VCaP (cell line): ENCODE measurements around the gene WNT3A.
"Not testable (repeated sequence)": the region's sequence is repeated elsewhere in the genome, so short reads cannot be mapped to it uniquely, and the experiment has no call there.

Experiments used
- H3K27ac ChIP-seq: fragments of 450-650 bp; 2 replicates; pipeline ENCODE4 v1.5.1; 2017
- TF ChIP-seq, protein P1 (sequence below): fragments of 450-650 bp; conservative IDR thresholded peaks from 2 replicates; pipeline ENCODE4 v1.5.1; 2017; ENCODE audit warnings: mild to moderate bottlenecking, moderate library complexity

The WNT3A gene, protein sequence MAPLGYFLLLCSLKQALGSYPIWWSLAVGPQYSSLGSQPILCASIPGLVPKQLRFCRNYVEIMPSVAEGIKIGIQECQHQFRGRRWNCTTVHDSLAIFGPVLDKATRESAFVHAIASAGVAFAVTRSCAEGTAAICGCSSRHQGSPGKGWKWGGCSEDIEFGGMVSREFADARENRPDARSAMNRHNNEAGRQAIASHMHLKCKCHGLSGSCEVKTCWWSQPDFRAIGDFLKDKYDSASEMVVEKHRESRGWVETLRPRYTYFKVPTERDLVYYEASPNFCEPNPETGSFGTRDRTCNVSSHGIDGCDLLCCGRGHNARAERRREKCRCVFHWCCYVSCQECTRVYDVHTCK

DNA sequence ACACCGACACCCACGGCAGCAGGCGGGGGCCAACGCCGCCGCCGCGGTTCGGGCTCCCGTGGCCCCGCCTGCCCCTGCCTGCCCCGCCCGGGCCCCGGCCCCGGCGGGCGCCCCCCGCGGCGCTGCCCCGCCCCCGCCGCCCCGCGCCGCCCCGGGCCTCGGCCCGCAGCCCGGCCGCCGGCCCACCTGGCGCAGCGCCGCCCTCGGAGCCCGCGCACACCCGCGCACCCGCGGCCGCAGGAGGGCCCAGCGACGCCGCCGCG, at the start of gene WNT3A:
Gene WNT3A, plus strand, starts transcription at position 213 of the 263 bp plus-strand sequence. CDS start 131 bp downstream, outside the sequence.
- TF ChIP-seq, protein P1, sequence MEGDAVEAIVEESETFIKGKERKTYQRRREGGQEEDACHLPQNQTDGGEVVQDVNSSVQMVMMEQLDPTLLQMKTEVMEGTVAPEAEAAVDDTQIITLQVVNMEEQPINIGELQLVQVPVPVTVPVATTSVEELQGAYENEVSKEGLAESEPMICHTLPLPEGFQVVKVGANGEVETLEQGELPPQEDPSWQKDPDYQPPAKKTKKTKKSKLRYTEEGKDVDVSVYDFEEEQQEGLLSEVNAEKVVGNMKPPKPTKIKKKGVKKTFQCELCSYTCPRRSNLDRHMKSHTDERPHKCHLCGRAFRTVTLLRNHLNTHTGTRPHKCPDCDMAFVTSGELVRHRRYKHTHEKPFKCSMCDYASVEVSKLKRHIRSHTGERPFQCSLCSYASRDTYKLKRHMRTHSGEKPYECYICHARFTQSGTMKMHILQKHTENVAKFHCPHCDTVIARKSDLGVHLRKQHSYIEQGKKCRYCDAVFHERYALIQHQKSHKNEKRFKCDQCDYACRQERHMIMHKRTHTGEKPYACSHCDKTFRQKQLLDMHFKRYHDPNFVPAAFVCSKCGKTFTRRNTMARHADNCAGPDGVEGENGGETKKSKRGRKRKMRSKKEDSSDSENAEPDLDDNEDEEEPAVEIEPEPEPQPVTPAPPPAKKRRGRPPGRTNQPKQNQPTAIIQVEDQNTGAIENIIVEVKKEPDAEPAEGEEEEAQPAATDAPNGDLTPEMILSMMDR, result no peak
- no peak within 1 kb of the TSS for H3K27ac ChIP-seq

DNA sequence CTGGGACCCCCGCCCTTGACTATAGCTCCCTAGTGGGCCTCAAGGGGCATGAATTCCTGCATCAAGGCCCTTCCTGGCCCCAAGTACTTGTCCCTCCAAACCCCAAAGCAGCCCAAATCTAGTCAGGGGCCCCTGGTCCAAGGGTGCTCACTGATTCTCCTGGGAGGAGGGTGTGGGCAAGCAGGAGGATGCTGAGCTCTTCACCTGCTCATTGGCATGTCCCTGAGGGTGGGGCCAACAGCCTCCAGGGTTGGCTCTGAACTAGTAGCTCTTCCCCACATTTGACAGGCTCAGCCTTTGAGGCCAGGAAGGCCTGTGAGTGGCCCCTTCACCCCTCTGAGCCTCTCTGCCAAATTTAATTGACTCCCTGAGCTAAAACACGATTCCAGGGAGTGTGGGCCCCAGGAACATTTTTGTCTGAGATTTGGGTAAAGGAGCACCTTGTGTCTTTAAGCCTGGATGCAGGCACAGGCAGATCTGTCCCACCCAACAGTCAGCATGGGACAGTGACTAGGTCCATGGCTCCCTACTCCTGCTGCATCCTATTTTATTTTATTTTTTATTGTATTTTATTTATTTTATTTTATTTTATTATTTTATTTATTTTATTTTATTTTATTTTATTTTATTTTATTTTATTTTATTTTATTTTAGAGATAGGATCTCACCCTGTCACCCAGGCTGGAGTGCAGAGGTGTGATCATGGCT, 48.0 kb upstream of the WNT3A start:
- H3K27ac ChIP-seq, result no peak overlapping the region
- TF ChIP-seq, protein P1, result no peak

DNA sequence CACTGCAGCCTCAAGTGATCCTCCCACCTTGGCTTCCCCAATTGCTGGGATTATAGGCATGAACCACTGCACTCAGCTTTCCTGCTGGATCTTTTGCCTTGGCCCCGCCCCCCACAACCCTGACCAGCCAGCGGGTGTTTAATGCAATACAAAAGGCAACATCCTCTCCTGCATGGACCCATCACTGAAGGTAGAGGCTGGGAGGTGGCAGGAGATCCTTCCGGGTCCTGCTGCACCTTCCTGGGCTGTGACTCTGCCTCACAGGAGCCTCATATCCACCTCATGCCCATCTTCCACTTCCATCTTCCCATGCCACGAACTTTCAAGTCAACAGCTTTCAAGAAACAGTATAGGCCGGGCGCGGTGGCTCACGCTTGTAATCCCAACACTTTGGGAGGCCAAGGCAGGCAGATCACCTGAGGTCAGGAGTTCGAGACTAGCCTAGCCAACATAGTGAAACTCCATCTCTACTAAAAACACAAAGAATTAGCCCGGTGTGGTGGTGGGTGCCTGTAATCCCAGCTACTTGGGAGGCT, 47.4 kb upstream of the WNT3A start:
- TF ChIP-seq, protein P1, result no peak
- no peak overlapping the region for H3K27ac ChIP-seq

DNA sequence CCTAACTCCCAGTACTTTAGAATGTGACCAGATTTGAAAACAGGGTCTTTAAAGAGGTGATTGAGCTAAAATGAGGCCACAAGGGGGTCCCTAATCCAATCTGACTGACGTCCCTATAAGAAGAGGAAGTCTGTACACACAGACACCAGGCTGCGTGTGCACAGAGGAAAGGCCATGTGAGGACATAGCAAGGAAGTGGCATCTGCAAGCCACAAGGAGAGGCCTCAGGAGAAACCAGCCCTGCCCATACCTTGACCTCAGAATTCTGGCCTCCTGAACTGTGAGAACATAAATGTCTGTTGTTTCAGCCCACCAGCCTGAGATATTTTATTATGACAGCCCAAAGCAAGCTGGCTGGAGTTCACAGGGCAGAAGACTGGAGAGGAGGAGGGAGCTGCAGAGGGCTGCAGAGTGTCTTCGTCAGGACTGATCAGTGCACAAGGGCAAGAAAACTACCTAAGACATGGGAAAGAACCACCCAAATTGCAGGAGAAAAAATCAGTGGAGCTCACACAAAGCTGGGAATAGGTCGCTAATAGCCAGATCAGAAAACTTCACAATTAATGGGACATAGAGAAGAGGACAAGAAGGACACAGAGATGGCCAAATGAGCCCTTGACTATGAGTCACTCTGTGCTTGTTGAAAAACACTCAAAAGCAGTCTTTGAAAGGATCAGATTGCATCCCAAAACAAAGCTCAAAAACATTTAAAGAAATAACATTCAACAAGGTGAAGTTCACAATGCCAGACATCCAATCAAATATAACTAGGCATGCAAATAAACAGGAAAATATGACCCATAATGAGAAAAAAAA, 44.9 kb upstream of the WNT3A start:
- TF ChIP-seq, protein P1, result no peak
- no peak overlapping the region for H3K27ac ChIP-seq

DNA sequence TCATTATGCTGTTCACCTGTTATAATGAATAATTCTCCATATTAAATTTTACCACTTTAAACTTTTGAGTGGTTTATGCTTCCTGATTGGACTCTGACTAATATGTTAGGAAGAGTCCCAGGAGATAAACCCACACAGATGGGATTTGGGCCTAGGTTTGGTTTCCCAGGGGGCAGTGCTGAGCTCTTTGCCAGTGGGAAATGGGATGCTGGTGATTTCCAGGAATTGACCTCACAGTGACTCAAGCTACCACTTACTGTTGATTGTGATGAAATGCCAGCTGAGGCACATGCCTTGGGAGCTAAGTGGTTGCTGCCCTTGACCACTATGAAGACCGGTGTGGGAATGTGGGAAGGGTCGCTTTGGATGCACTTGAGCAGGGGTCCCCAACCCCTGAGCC, 40.1 kb upstream of the WNT3A start:
- H3K27ac ChIP-seq, result not testable (repeated sequence)

DNA sequence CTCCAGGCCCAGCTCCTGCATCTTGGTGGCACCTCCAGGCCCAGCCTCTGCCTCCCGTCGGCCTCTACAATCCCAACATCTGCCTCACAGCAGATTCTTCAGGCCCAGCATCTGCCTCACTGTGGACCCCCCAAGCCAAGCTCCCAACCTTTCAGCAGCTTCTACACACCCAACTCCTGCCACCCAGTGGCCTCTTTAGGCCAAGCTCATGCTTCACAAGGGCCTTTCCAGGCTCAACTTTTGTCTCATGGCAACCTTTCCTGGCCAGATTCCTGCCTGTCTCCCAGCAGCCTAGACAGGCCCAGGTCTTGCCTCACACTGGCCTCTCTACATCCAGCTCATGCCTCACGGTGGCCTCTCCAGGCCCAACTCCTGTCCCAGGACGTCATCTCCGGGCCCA, 39.0 kb upstream of the WNT3A start:
- H3K27ac ChIP-seq, result not testable (repeated sequence)

DNA sequence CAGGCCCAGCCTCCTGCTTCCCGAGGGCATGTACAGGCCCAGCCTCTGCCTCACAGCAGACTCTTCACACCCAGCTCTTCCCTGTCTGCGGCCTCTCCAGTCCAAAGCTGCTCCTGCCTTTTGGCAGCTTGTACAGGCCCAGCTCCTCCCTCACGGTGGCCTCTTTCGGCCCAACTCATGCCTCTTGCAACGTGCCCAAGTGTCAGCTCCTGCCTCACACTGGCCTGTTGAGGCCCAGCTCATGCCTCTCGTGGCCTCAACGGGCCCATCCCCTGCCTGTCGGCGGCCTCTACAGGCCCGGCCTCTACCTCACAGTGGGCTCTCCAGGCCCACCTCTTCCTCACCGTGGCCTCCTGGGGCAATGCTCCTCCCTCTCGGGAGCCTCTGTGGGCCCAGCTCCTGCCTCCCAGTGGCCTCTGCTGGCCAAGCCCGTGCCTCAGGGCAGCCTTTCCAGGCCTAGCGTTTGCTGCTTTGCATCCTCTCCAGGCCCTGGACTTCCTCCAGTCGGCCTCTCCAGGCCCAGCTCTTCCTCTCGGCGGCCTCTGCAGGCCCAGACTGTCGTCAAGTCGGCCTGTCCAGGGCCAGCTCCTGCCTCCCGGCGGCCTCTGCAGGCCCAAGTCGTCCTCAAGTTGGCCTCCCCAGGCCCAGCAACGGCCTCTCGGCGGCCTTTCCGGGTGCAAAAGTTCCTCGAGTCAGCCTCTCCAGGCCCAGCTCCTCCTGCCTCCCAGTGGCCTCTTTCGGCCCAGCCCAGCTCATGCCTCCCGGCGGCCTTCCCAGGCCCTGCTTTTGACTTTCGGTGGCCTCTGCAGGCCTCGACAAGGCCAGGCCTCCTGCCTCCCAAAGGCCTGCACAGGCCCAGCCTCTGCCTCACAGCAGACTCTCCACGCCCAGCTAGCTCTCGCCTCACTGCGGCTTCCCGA, 36.5 kb upstream of the WNT3A start:
- H3K27ac ChIP-seq, result not testable (repeated sequence)

DNA sequence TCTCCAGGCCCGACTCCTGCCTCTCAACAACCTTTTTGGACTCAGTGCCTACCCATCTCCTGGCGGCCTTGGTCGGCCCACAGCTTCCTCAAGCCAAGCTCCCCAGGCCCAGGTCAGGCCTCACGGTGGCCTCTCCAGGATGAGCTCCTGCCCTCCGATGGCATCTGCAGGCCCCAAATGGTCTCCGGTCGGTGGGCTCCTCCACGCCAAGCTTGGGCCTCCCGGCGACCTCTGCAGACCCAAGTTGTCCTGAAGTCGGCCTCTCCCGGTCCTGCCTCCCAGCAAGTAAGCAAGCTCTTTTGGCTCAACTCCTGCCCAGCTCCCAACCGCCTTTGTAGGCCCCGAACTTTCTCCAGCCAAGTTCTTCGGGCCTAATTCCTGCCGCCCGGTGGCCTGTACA, 35.6 kb upstream of the WNT3A start:
- H3K27ac ChIP-seq, result not testable (repeated sequence)

DNA sequence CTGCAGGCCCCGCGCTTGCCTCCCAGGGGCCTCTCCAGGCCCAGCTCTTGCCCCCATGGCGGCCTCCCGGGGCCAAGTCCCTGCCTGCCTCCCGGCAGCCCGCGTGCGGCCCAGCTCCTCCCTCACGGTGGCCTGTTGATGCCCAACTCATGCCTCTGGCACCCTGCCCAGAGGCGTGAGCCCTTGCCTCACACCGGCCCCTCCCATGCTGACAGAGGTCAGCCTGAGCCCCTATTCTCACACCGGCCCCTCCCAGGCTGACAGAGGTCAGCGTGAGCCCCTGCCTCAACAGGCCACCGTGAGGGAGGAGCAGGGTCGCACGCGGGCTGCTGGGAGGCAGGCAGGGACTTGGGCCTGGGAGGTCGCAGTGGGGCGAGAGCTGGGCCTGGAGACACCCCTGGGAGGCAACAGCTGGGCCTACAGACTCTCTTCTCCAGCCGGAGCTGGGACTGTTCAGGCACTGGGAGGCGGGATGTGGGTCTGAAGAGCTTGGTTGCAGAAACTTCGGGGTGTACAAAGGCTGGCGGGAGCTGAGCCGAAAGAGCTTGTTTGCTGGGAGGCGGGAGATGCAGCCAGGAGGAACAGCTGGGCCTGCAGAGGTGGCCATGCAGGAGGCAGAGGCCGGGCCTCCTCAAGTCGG, 35.0 kb upstream of the WNT3A start:
- H3K27ac ChIP-seq, result not testable (repeated sequence)

- H3K27ac ChIP-seq, result not testable (repeated sequence)
These were observed 34.5 kb upstream of the WNT3A start for GRCh38 chr1:227972283-227972679.

DNA sequence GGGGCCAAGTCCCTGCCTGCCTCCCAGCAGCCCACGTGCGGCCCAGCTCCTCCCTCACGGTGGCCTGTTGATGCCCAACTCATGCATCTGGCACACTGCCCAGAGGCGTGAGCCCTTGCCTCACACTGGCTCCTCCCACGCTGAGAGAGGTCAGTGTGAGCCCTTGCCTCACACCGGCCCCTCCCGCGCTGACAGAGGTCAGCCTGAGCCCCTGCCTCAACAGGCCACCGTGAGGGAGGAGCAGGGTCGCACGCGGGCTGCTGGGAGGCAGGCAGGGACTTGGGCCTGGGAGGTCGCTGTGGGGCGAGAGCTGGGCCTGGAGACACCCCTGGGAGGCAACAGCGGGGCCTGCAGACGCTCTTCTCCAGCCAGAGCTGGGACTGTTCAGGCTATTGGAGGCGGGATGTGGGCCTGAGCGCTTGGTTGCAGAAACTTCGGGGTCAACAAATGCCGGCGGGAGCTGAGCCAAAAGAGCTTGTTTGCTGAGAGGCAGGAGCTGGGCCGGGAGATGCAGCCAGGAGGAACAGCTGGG, 33.9 kb upstream of the WNT3A start:
- H3K27ac ChIP-seq, result not testable (repeated sequence)

- not testable (repeated sequence) for H3K27ac ChIP-seq
These were observed 33.0 kb upstream of the WNT3A start for GRCh38 chr1:227973724-227974288.

DNA sequence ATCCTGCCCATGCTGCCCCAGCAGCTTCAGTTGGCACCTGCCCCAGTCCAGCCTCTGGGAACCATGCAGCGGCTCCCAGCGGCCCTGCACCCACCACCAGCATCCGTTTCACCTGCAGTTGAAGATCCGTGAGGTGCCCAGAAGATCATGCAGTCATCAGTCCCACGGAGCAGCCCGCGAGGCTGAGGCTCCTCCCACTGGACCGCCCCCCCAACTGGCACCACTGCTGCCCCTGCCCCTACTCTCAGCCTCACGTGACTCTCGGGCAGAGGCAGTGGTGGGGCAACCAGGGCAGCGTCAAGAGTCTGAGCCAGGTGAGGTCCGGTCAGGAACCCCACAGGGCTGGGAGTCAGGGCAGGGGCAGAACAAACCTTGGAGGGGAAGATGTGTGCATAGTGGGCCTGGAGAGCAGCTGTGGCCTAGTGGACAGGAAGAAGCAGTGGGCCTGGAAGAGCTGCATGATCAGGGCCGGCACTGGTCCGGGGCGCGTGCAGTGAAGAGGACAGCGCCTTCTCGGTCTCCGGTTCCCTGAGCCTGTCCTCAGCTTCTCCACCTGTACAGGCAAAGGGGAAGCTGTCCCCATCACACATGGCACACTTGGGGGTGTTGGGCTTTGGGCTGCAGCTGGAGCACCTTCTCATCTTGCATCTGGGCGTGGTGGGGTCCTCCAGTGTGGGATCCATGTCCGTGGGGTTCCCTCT, 31.1 kb upstream of the WNT3A start:
- H3K27ac ChIP-seq, result not testable (repeated sequence)
